Measurements from ENCODE around the gene ATP6V1E1. TPM values are rescaled to one million over a fixed set of nuclear protein-coding genes. Genes with fewer than 3 reads are reported as not detected.
A peak's percentile ranks its signal among the peaks of the same experiment; 100 is the strongest.
"Not testable (repeated sequence)": the region's sequence is repeated elsewhere in the genome, so short reads cannot be mapped to it uniquely, and the experiment has no call there.

Gene ATP6V1E1
- total and polyA plus RNA-seq, 9 of the 15 experiments (the other 6 are each of a cell fraction or from before 2014, with no cell fraction given): 122 to 249 (median 179) TPM

GRCh38 chr22:17647452-17647851, 18.9 kb upstream of the ATP6V1E1 start:
- Histone ChIP-seq H3K4me2 (ENCODE audit: insufficient read depth, low read length) (no peak overlapping the region), H3K4me3 (no peak overlapping the region), H2AFZ (ENCODE audit: low read depth, low read length) (no peak overlapping the region), H3K4me1 (replicated peaks in 1 of 2; ENCODE audit: control insufficient read depth in 2 of 2, insufficient read depth in 2 of 2, low read length in 2 of 2) (no peaks in the 10 kb centered on the region), H3K27me3 (ENCODE audit: control insufficient read depth in 2 of 2, insufficient read depth in 2 of 2, low read length in 2 of 2) (no peaks in the 10 kb centered on the region), H4K20me1 (replicated peaks; ENCODE audit: control insufficient read depth, insufficient read depth, low read length) (no peaks in the 10 kb centered on the region), H3K79me2 (ENCODE audit: control insufficient read depth, insufficient read depth, low read length) (peaks cover 34% of the 10 kb centered on the region), H3K9me3 (replicated peaks; ENCODE audit: control insufficient read depth, insufficient read depth, low read depth, low read length) (0 out of 2 replicates have a peak, but pooled peaks cover 2% of the 10 kb centered on the region), H3K9me1 (ENCODE audit: control insufficient read depth, insufficient read depth, low read length) (no peaks in the 10 kb centered on the region), H3K36me3 (ENCODE audit: control insufficient read depth, insufficient read depth, low read length) (peaks cover 29% of the 10 kb centered on the region; the same call in 2 of the 3 replicates), H3K9ac (ENCODE audit: insufficient read depth in 1 of 2, low read depth in 2 of 2, low read length in 2 of 2) (no peak overlapping the region), H3K27ac (ENCODE audit: extremely low read depth, low read depth, low read length) (no peak overlapping the region)
- no peak for FAIRE-seq
- ChIA-PET CTCF (ENCODE audit: low intra/inter-chr PET ratio) (no interaction called here), POLR2A (interaction anchor here (0.6 to 1.2 kb wide), 3 partner anchors 14 to 23 kb away, joined by 3 read pairs; no protein-coding TSS in a partner anchor)
- DNase-seq (ENCODE audit: extremely low read depth in 1 of 4, low spot score in 3 of 4): no peak
- no TSS peak for BruUV-seq (replicated peaks)
- intact Hi-C loops (cut with micrococcal nuclease) (no loop called here), in situ Hi-C loops (cut with MboI) (no loop called here)
- no peak for TF ChIP-seq RBM17 (IDR thresholded peaks at IDR 0.05; ENCODE audit: borderline replicate concordance, low read depth, low read length)
- TF ChIP-seq RUNX1 (IDR thresholded peaks at IDR 0.05; ENCODE audit: low read depth): no peak
- TF ChIP-seq NFXL1 (CRISPR knock-in tag; IDR thresholded peaks at IDR 0.05): no peak
- no peak for TF ChIP-seq MTA1 (IDR thresholded peaks at IDR 0.05; ENCODE audit: borderline replicate concordance)
- 89% methylated on average over 5 of the region's 5 CpGs for WGBS (ENCODE audit: insufficient coverage, low coverage, missing lambda C conversion rate)
- no peak for ATAC-seq

- intact Hi-C loops (cut with micrococcal nuclease); H3K9me3 ChIP-seq (replicated peaks; ENCODE audit: control insufficient read depth, insufficient read depth, low read depth, low read length); DNase-seq (ENCODE audit: extremely low read depth in 1 of 4, low spot score in 3 of 4); BruUV-seq (replicated peaks); in situ Hi-C loops (cut with MboI); ATAC-seq; H3K4me2 ChIP-seq (ENCODE audit: insufficient read depth, low read length); H3K9ac ChIP-seq (ENCODE audit: insufficient read depth in 1 of 2, low read depth in 2 of 2, low read length in 2 of 2); H3K27me3 ChIP-seq (ENCODE audit: control insufficient read depth in 2 of 2, insufficient read depth in 2 of 2, low read length in 2 of 2); CTCF ChIA-PET (ENCODE audit: low intra/inter-chr PET ratio); FAIRE-seq; H3K4me3 ChIP-seq; H2AFZ ChIP-seq (ENCODE audit: low read depth, low read length); H3K9me1 ChIP-seq (ENCODE audit: control insufficient read depth, insufficient read depth, low read length); H3K27ac ChIP-seq (ENCODE audit: extremely low read depth, low read depth, low read length); H4K20me1 ChIP-seq (replicated peaks; ENCODE audit: control insufficient read depth, insufficient read depth, low read length): not testable (repeated sequence)
- peaks cover 29% of the 10 kb centered on the region for H3K36me3 ChIP-seq (ENCODE audit: control insufficient read depth, insufficient read depth, low read length)
- peaks cover 5 to 11% of the 10 kb centered on the region in 2 experiments; a peak in 3 of 5 replicates for H3K4me1 ChIP-seq (replicated peaks in 1 of 2; ENCODE audit: control insufficient read depth in 2 of 2, insufficient read depth in 2 of 2, low read length in 2 of 2)
- 86% methylated on average over 4 of the region's 4 CpGs for WGBS (ENCODE audit: insufficient coverage, low coverage, missing lambda C conversion rate)
- peak; percentile 45 for TF ChIP-seq ZNF146 (CRISPR knock-in tag; IDR thresholded peaks at IDR 0.05; ENCODE audit: unreplicated experiment)
- POLR2A ChIA-PET: interaction anchor here (0.6 to 1.0 kb wide), 3 partner anchors 8 to 34 kb away, joined by 3 read pairs; no protein-coding TSS in a partner anchor
- peaks cover 71% of the 10 kb centered on the region for H3K79me2 ChIP-seq (ENCODE audit: control insufficient read depth, insufficient read depth, low read length)
These were observed 13.8 kb upstream of the ATP6V1E1 start for GRCh38 chr22:17642357-17642756.
